Measurements from ENCODE around the gene SND1. TPM values are rescaled to one million over a fixed set of nuclear protein-coding genes. Genes with fewer than 3 reads are reported as not detected.

The SND1 gene
- total RNA-seq, 1 experiment from 2014 or later, result 106 TPM

- no peak for DNase-seq (ENCODE audit: low read depth)
Observed at GRCh38 chr7:128059143-128059988, 407.4 kb downstream of the SND1 start.

GRCh38 chr7:128060018-128060417 is 408.0 kb downstream of the SND1 start:
- in situ Hi-C loops (cut with HindIII; ENCODE audit: low pct_unique_long_range_greater_than_20kb, low sequenced_read_pairs), result no loop called here
- DNase-seq (ENCODE audit: low read depth), result no peak

More at GRCh38 chr7:128059143-128059988, 407.4 kb downstream of the SND1 start:
- in situ Hi-C loops (cut with HindIII; ENCODE audit: low pct_unique_long_range_greater_than_20kb, low sequenced_read_pairs), result no loop called here

GRCh38 chr7:128063088-128063487 is 411.1 kb downstream of the SND1 start:
- no peak for DNase-seq (ENCODE audit: low read depth)
- in situ Hi-C loops (cut with HindIII; ENCODE audit: low pct_unique_long_range_greater_than_20kb, low sequenced_read_pairs), result no loop called here

- in situ Hi-C loops (cut with HindIII; ENCODE audit: low pct_unique_long_range_greater_than_20kb, low sequenced_read_pairs), result no loop called here
- DNase-seq (ENCODE audit: low read depth), result no peak
Observed at GRCh38 chr7:128065872-128066271, 413.9 kb downstream of the SND1 start.

- in situ Hi-C loops (cut with HindIII; ENCODE audit: low pct_unique_long_range_greater_than_20kb, low sequenced_read_pairs), result no loop called here
Observed at GRCh38 chr7:128066395-128066794, 414.4 kb downstream of the SND1 start.

GRCh38 chr7:128066858-128067257 is 414.9 kb downstream of the SND1 start:
- in situ Hi-C loops (cut with HindIII; ENCODE audit: low pct_unique_long_range_greater_than_20kb, low sequenced_read_pairs), result no loop called here
- DNase-seq (ENCODE audit: low read depth), result no peak

More at GRCh38 chr7:128066395-128066794, 414.4 kb downstream of the SND1 start:
- DNase-seq (ENCODE audit: low read depth), result no peak

- in situ Hi-C loops (cut with HindIII; ENCODE audit: low pct_unique_long_range_greater_than_20kb, low sequenced_read_pairs), result no loop called here
- no peak for DNase-seq (ENCODE audit: low read depth)
Observed at GRCh38 chr7:128067983-128068382, 416.0 kb downstream of the SND1 start.

- DNase-seq (ENCODE audit: low read depth), result no peak
- in situ Hi-C loops (cut with HindIII; ENCODE audit: low pct_unique_long_range_greater_than_20kb, low sequenced_read_pairs), result no loop called here
Observed at GRCh38 chr7:128068785-128069184, 416.8 kb downstream of the SND1 start.

GRCh38 chr7:128069373-128070364 is 417.7 kb downstream of the SND1 start:
- in situ Hi-C loops (cut with HindIII; ENCODE audit: low pct_unique_long_range_greater_than_20kb, low sequenced_read_pairs), result no loop called here
- no peak for DNase-seq (ENCODE audit: low read depth)

- DNase-seq (ENCODE audit: low read depth), result no peak
- in situ Hi-C loops (cut with HindIII; ENCODE audit: low pct_unique_long_range_greater_than_20kb, low sequenced_read_pairs), result no loop called here
Observed at GRCh38 chr7:128071376-128071775, 419.4 kb downstream of the SND1 start.

- DNase-seq (ENCODE audit: low read depth), result no peak
- in situ Hi-C loops (cut with HindIII; ENCODE audit: low pct_unique_long_range_greater_than_20kb, low sequenced_read_pairs), result no loop called here
Observed at GRCh38 chr7:128071801-128072200, 419.8 kb downstream of the SND1 start.

- DNase-seq (ENCODE audit: low read depth), result no peak
- in situ Hi-C loops (cut with HindIII; ENCODE audit: low pct_unique_long_range_greater_than_20kb, low sequenced_read_pairs), result no loop called here
Observed at GRCh38 chr7:128073671-128074310, 421.8 kb downstream of the SND1 start.

GRCh38 chr7:128074336-128074735 is 422.3 kb downstream of the SND1 start:
- no peak for DNase-seq (ENCODE audit: low read depth)
- in situ Hi-C loops (cut with HindIII; ENCODE audit: low pct_unique_long_range_greater_than_20kb, low sequenced_read_pairs), result no loop called here

- in situ Hi-C loops (cut with HindIII; ENCODE audit: low pct_unique_long_range_greater_than_20kb, low sequenced_read_pairs), result no loop called here
- no peak for DNase-seq (ENCODE audit: low read depth)
Observed at GRCh38 chr7:128074736-128075135, 422.7 kb downstream of the SND1 start.

- DNase-seq (ENCODE audit: low read depth), result no peak
- in situ Hi-C loops (cut with HindIII; ENCODE audit: low pct_unique_long_range_greater_than_20kb, low sequenced_read_pairs), result no loop called here
Observed at GRCh38 chr7:128075242-128076095, 423.5 kb downstream of the SND1 start.

GRCh38 chr7:128076196-128076795 is 424.3 kb downstream of the SND1 start:
- DNase-seq (ENCODE audit: low read depth), result no peak
- in situ Hi-C loops (cut with HindIII; ENCODE audit: low pct_unique_long_range_greater_than_20kb, low sequenced_read_pairs), result no loop called here

- DNase-seq (ENCODE audit: low read depth), result no peak
- in situ Hi-C loops (cut with HindIII; ENCODE audit: low pct_unique_long_range_greater_than_20kb, low sequenced_read_pairs), result no loop called here
Observed at GRCh38 chr7:128076796-128077271, 424.8 kb downstream of the SND1 start.

All from Caki2 (cell line).